ENCODE data around the gene TMEM221.

GRCh38 chr19:17435218-17435617 is 13.2 kb downstream of the TMEM221 start:
- no peak for TF ChIP-seq CTCF (IDR thresholded peaks at IDR 0.05)
- TF ChIP-seq POLR2A (IDR thresholded peaks at IDR 0.05) = no peak
- TF ChIP-seq POLR2AphosphoS5 (IDR thresholded peaks at IDR 0.05) = no peak
- no peak for TF ChIP-seq EP300 (IDR thresholded peaks at IDR 0.05)

Data from suprapubic skin (tissue), 4 donors.